Endometrial microvascular endothelial cells (primary cell): ENCODE data around the gene MCM3AP. TPM values are rescaled to one million over a fixed set of nuclear protein-coding genes. Genes with fewer than 3 reads are reported as not detected.
"Not testable (repeated sequence)": the region's sequence is repeated elsewhere in the genome, so short reads cannot be mapped to it uniquely, and the experiment has no call there.

Source experiments
- in situ Hi-C: cut with HindIII; loops from 2 replicates; pipeline ENCODE4 v1.10.0; 2017; ENCODE audit warnings: low sequenced_read_pairs, low pct_unique_long_range_greater_than_20kb; ENCODE audit errors: inconsistent ontology term
- total RNA-seq: library from RNA; depleted of rRNA; stranded (reverse); fragments of >200 nt; gene quantifications from one replicate; pipeline ENCODE4 v1.2.3, GENCODE V29; 2015; ENCODE audit errors: inconsistent ontology term

MCM3AP gene
- total RNA-seq, 1 donor from 2014 or later: 57.1 TPM

GRCh38 chr21:46250146-46250725 is 35.2 kb downstream of the MCM3AP start:
- in situ Hi-C loops: no loop called here

- in situ Hi-C loops: no loop called here
These were observed 36.6 kb downstream of the MCM3AP start for GRCh38 chr21:46248827-46249226.

- in situ Hi-C loops: no loop called here
These were observed 37.0 kb downstream of the MCM3AP start for GRCh38 chr21:46248422-46248782.

GRCh38 chr21:46247699-46248421 is 37.6 kb downstream of the MCM3AP start:
- in situ Hi-C loops: no loop called here

DNA sequence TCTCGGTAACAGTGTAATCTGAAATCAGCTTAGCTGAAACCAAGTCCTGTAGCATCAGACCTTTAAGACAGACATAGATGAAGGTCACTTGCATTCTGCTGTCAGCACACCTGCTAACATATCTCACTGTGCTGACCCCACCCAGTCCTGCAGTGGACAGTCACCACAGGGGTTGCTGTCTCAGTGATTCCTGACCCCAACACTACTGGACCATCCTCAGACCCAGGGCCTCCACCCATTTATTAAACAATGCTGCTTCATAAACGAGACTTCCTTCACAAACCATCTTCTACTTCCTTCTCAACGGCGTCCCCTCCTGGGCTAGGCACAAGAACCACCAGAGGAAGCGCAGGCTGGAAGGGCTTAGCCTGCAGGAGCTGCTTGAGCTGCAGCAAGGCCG is 39.1 kb downstream of the MCM3AP start:
- in situ Hi-C loops: no loop called here

GRCh38 chr21:46245213-46245915 is 40.0 kb downstream of the MCM3AP start:
- in situ Hi-C loops: no loop called here

GRCh38 chr21:46244602-46245001 is 40.8 kb downstream of the MCM3AP start:
- in situ Hi-C loops: no loop called here

DNA sequence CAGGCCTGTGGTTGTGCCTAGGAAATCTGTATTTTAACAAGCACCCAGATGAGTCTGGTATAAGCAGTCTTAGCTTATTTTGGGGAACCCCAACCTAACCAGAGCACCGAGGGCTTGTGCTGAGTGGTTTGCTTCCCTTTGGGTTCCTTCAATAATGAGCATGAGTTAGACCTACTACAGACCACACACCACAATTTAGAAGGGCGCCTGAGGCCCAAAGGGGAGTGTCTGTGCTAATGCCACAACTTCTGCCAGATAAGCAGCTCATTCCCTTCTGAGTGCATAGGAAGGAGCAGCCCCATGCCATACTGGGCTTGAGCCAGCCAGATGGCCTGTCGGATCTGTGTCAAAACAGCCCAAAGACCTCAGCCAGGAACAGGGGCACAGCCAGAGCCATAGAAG is 41.5 kb downstream of the MCM3AP start:
- in situ Hi-C loops: no loop called here

DNA sequence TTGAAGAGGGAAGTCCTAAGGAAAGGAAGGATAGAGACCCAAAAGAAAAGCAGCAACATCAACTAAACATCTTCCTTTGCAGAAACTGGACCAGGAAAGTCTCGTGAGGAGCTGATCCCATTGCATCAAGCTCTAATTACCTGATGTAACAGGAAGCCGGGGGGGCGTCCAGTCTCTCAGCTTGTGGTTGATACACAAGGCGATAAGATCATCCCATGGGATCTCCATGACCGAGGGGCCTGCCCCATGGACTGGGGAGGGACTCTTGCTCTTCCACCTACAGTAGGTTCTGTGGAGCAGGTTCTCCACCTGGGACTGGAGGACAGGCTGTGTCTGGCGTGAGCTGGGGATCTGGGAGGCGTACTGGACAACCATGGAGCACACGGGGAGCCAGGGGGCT is 42.1 kb downstream of the MCM3AP start:
- in situ Hi-C loops: no loop called here

- in situ Hi-C loops: not testable (repeated sequence)
These were observed 43.8 kb downstream of the MCM3AP start for GRCh38 chr21:46241577-46241976.

- in situ Hi-C loops: no loop called here
These were observed 45.5 kb downstream of the MCM3AP start for GRCh38 chr21:46239817-46240325.

DNA sequence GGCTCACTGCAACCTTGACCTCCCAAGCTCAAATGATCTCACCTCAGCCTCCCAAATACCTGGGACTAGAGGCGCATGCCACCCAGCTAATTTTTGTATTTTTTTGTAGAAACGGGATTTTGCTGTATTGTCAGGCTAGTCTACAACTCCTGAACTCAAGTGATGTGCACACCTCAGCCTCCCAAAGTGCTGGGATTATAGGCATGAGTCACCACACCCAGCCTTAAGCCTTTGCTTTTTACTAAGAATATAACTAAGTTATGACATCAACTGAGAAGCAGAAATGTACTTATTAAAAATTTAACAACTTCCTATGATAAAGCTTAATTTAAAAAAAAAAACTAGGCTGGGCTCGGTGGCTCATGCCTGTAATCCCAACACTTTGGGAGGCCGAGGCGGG is 47.9 kb downstream of the MCM3AP start:
- in situ Hi-C loops: no loop called here

- in situ Hi-C loops: no loop called here
These were observed 50.9 kb downstream of the MCM3AP start for GRCh38 chr21:46234436-46234950.

- in situ Hi-C loops: no loop called here
These were observed 55.5 kb downstream of the MCM3AP start for GRCh38 chr21:46229923-46230260.

DNA sequence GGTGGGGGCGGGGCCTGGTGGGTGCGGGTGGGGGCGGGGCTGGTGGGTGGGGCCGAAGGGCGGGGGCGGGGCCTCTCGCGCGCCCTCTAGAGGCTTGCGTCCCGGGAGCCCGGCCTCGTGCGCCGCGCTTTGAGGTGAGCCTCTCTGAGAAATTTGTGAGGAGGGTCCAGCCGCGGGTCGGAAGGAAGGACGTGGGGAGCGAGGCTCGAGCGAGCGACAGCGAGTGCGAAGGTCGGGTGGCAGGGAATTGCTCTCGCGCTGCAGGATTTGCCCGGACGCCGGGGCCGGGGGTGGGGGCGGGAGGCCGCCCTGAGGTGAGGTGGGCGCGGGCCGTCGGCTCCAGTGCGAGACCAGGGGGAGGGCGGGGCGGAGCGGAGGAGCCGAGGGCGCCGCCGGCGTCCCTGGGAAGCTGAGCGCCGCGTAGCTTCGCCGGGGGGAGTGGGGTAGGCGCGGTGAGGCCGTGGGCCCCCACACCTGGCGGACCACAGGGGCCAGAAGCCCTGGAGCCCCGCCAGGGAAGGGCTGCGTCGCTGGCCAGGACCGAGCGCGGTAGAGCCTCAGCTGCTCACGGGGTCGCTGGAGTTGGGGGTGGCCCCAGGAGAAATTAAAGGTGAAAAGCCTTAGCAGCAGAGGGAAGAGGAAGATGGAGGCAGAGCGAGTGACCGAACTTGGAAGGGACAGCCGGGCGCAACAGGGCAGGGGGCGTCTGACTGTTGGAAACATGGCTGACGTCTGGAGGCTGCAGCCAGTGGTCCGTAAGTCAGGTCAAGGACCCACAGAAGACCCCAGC is 56.1 kb downstream of the MCM3AP start:
- in situ Hi-C loops: no loop called here

DNA sequence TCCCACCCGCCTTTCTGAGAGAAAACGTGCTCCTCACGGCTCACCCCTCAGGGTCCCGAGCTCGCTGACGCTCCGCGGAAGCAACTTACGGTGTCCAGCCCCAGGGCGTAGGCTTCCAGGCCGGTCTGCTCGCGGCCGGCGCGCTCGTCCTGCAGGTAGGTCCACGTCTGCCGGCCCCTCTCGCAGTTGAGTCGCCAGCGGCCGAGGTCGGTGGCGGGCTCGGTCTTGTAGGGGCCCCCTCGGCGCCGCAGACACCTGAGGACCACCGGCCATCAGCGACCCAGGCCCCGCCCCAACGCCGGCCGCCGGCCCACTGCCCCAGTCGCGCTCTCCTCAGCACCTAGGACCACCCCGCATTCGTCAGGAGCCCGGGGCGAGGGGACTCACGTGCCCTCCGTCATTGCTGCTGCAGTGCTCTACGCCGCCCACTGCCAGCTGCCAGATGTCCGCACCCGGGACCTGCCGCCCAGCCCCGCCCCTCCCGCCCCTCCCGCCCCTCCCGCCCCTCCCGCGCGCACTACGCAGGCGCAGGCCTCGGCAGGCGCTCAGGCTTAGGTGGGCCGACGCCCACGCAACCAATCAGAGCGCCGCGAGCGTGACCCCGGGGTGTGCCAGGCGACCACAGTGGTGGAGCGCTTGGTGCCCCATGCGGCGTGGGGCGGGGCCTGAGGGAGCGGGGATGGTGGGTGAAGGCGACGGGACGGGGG is 56.9 kb downstream of the MCM3AP start, which contains the start of gene LSS:
TSS of gene LSS (minus strand) at position 430 of the 707 bp plus-strand sequence. CDS start at position 401, 29 bp downstream.
- in situ Hi-C loops: no loop called here

GRCh38 chr21:46227811-46228344 is 57.5 kb downstream of the MCM3AP start:
- in situ Hi-C loops: no loop called here

DNA sequence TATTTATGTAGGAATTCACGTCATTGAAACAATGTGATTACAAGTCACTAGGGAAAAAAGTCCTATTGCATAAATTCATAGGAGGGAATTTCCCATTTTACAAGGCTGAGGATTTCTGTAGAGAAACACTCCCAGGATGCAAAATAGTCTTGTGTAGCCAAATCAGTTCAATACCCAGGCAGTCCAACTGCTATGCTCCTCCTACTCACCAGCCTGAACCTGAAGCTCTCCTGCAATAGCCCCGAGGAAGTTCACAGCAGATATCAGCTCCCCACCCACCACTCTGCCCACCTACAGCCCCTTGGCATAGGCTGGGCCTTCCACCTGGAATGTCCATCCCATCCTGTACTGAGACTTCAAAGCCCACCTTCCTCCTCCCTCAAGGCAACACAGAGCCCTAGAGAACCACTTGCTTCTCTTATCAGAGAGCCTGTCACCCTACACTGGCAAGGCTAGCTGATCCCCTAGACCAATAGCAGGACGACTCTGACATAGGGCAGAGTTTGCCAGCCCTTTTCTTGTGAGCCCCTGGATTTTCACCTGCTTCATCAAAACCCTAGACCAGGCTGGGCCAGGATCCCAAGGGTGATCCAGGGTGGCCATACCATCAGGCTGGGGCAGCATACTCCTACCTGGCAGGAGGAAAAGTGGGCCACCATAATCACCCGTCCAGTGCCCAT is 58.4 kb downstream of the MCM3AP start:
- in situ Hi-C loops: no loop called here
